BLaER1 treated with 17β-estradiol and CSF1 and Interleukin-3, amounts not matched to agents 10 nM and 100 nM (cell line): Measurements from ENCODE around the gene OXSM.

ENCODE experiments used
- H3K27ac ChIP-seq, 11 experiments: shearing (Covaris generic); formaldehyde crosslinking; 2 replicates each; pipeline ENCODE4 v1.8.1; 2022
- H3K27me3 ChIP-seq, 11 experiments: shearing (Covaris generic); formaldehyde crosslinking; 2 replicates each; pipeline ENCODE4 v1.8.1; 2022
- H3K36me3 ChIP-seq, 11 experiments: shearing (Covaris generic); formaldehyde crosslinking; 2 replicates each; pipeline ENCODE4 v1.8.1; 2022
- H3K4me1 ChIP-seq, 10 experiments: shearing (Covaris generic); formaldehyde crosslinking; 2 replicates each; pipeline ENCODE4 v1.8.1; 2022
- H3K4me2 ChIP-seq, 11 experiments: shearing (Covaris generic); formaldehyde crosslinking; 2 replicates each; pipeline ENCODE4 v1.8.1; 2022
- H3K4me3 ChIP-seq, 10 experiments: shearing (Covaris generic); formaldehyde crosslinking; 2 replicates each; pipeline ENCODE4 v1.8.1; 2022
- H3K9ac ChIP-seq, 11 experiments: shearing (Covaris generic); formaldehyde crosslinking; 2 replicates each; pipeline ENCODE4 v1.8.1; 2022
- H3K9me3 ChIP-seq, 11 experiments: shearing (Covaris generic); formaldehyde crosslinking; replicated peaks in 1 of 11; 2 replicates each; pipeline ENCODE4 v1.8.1; 2022
- H4K20me1 ChIP-seq, 11 experiments: shearing (Covaris generic); formaldehyde crosslinking; 2 replicates each; pipeline ENCODE4 v1.8.1; 2022
- Cebpa-rat ChIP-seq, 11 experiments: shearing (Covaris generic); IDR thresholded peaks; 2 replicates each; pipeline ENCODE4 v1.8.1; 2022

Gene OXSM

DNA sequence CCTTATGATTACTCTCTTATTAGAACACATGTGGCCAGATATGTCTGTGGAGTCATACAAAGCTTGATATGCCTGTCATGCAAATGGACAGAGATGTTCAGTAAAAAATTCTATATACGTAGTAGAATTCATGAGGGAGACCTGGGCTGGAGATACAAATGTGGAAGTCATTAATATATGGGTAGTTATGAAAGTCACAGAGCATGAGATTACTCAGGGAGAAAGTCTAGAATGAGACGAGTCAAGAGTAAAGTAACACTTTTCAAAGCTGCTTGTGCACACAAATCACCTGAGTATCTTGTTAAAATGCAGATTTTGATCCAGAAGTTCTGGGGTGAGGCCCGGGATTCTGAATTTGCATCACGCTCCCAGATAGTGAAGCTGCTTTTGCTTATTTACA is 28.4 kb downstream of the OXSM start:
- Histone ChIP-seq H4K20me1 (no peaks in the 10 kb centered on the region), H3K4me2 (no peak overlapping the region), H3K9me3 (peaks cover 0 to 20% (median 7%) of the 10 kb centered on the region in 11 experiments; a peak in 6 of 22 replicates), H3K4me1 (no peaks in the 10 kb centered on the region), H3K4me3 (no peak overlapping the region), H3K27me3 (no peaks in the 10 kb centered on the region), H3K9ac (no peak overlapping the region), H3K27ac (no peak overlapping the region), H3K36me3 (no peaks in the 10 kb centered on the region)
- no peak for TF ChIP-seq Cebpa-rat (IDR thresholded peaks at IDR 0.05)

DNA sequence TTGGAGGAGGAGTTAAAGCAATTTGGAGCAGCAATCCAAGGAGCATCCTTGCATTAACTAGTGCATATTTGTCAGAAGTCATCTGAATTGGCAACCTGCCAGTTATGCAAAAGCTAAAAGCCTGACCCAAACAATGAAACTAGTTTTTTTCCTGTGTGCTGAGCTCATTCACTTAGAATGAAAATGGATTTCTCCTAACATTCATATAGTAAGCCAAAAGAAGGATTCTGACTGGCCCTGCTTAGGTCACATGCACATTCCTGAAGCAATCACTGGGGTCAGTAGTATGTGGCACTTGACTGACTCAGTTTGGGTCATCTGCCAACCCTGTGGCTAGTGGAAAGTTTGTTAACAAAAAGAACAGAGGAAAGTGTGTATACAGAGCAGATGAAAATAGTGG is 30.5 kb downstream of the OXSM start:
- H3K36me3 ChIP-seq, result no peaks in the 10 kb centered on the region
- no peaks in the 10 kb centered on the region for H3K4me1 ChIP-seq
- no peak overlapping the region for H3K4me2 ChIP-seq
- H3K9ac ChIP-seq, result no peak overlapping the region
- H3K4me3 ChIP-seq, result no peak overlapping the region
- TF ChIP-seq Cebpa-rat (IDR thresholded peaks at IDR 0.05), result no peak
- no peak overlapping the region for H3K27ac ChIP-seq
- no peaks in the 10 kb centered on the region for H3K27me3 ChIP-seq
- H4K20me1 ChIP-seq, result no peaks in the 10 kb centered on the region
- peaks cover 7 to 23% (median 13%) of the 10 kb centered on the region in 11 experiments; a peak in 17 of 22 replicates for H3K9me3 ChIP-seq

DNA sequence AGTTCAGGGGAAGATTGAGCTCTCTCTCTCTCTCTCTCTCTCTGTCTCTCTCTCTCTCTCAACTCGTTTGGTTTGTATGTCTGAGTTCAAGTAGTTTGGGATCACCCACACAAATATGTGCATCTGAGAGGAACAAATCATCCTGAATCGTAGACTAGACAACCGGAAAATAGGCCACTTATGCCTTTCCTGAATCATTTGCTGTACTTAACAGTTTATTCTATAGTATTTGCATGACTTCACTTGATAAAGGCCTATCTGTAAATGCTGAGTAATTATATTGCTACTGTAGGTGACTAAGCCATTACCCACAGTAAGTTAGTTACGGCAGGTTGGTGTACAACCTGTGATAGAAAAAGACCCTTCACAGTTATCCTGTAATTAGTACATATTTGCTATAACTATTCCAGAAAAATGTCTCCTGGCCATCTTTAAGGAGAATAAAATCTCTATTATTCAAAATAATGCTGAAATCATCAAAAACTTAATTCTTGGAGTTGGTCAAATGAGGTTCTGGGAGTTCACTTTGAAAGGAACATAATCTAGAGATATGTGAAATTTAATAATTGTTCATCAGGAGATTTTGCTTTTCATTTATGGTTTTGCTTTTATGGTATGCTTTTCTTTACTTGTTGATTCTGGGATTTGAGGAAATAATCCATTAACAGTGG is 31.1 kb downstream of the OXSM start:
- Histone ChIP-seq H3K4me1 (peaks cover 0 to under 1% (median 0%) of the 10 kb centered on the region in 10 experiments; a peak in 2 of 20 replicates), H4K20me1 (no peaks in the 10 kb centered on the region), H3K4me2 (no peak overlapping the region), H3K27ac (no peak overlapping the region), H3K27me3 (no peaks in the 10 kb centered on the region), H3K4me3 (no peak overlapping the region), H3K9me3 (peaks cover 7 to 21% (median 13%) of the 10 kb centered on the region in 11 experiments; a peak in 17 of 22 replicates), H3K36me3 (no peaks in the 10 kb centered on the region), H3K9ac (no peak overlapping the region)
- TF ChIP-seq Cebpa-rat (IDR thresholded peaks at IDR 0.05), result no peak

DNA sequence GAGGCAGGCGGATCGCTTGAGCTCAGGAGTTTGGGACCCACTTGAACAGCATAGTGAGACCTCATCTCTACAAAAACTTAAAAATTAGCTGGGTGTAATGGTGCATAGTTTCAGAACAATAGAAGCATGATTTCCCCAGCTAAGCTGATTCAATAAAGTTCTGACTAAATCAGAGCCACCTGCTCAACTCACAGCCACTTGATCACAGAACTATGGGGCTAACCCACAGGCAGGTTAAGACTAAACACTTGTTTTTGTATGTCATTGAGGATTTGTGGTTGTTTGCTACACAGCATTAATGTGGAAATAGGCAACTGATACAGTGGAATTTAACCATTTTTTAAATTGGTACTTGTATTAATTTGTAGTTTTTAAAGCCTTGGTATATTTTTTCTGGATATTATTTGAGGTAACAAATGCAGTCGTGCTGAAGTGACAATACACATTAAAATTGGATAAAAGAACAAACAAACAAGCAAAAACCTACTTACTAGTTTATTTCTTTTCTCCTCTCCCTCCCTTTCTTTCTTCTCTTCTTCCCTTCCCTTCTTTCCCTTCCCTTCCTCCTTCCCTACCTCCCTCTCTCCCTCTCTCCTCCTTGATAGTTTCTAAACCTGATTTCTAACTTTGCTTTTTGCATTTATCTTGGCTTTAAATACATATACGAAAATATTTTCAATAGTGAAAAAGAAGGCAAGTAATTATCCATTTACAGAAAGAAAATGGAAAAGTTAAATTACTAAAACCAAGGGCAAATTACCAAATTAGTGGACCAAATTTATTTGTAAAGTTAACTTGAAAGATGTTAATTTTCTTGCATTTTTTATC is 32.1 kb downstream of the OXSM start:
- H3K9ac ChIP-seq, result no peak overlapping the region
- H3K4me1 ChIP-seq, result peaks cover 0 to 11% (median 9%) of the 10 kb centered on the region in 10 experiments; a peak in 13 of 20 replicates
- no peaks in the 10 kb centered on the region for H3K27me3 ChIP-seq
- H3K4me3 ChIP-seq, result no peak overlapping the region
- no peak overlapping the region for H3K27ac ChIP-seq
- no peak for TF ChIP-seq Cebpa-rat (IDR thresholded peaks at IDR 0.05)
- no peak overlapping the region for H3K4me2 ChIP-seq
- no peaks in the 10 kb centered on the region for H3K36me3 ChIP-seq
- peaks cover 6 to 21% (median 13%) of the 10 kb centered on the region in 11 experiments; a peak in 16 of 22 replicates for H3K9me3 ChIP-seq
- H4K20me1 ChIP-seq, result no peaks in the 10 kb centered on the region

DNA sequence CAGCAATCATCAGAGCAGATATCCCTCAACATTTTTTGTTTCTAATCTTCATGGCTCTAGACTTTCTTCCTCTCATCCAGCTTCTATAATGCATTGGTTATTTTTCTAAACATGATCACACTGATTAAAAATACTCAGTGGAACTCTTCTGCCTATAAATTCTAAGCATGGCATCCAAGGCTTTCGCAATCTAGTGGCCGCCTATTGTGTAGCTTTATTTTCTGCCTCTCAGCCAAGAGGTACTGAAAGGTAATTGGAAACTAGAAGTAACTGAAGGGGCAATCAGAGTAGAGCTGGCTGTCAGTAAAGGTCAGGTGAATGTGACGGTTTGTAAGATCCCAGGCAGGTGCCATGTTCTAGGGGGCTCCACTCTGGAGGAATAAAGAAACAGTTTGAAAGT is 33.4 kb downstream of the OXSM start:
- Histone ChIP-seq H3K36me3 (no peaks in the 10 kb centered on the region), H3K9ac (no peak overlapping the region), H3K9me3 (peaks cover 6 to 21% (median 13%) of the 10 kb centered on the region in 11 experiments; a peak in 16 of 22 replicates), H3K4me3 (no peak overlapping the region), H3K27ac (no peak overlapping the region), H3K27me3 (no peaks in the 10 kb centered on the region), H3K4me2 (no peak overlapping the region), H3K4me1 (peaks cover 0 to 12% (median 9%) of the 10 kb centered on the region in 10 experiments; a peak in 13 of 20 replicates), H4K20me1 (no peaks in the 10 kb centered on the region)
- no peak for TF ChIP-seq Cebpa-rat (IDR thresholded peaks at IDR 0.05)

DNA sequence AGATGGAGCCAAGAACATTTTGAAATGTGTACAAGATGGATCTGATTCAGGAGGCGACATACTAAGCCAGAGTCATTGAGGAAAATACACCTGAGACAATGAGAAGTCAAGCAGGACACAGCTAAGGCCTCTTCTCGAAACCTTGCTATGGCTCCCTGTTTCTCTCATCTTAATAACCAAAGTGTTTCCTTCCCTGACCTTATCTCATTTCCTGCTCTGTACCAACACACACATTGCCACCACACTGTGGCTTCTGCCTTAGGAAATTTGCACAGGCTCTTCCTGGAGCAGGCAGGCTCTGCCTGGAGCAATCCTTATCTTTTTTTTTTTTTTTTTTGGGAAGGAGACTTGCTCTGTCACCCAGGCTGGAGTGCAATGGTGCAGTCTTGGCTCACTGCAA is 36.6 kb downstream of the OXSM start:
- TF ChIP-seq Cebpa-rat (IDR thresholded peaks at IDR 0.05), result no peak

DNA sequence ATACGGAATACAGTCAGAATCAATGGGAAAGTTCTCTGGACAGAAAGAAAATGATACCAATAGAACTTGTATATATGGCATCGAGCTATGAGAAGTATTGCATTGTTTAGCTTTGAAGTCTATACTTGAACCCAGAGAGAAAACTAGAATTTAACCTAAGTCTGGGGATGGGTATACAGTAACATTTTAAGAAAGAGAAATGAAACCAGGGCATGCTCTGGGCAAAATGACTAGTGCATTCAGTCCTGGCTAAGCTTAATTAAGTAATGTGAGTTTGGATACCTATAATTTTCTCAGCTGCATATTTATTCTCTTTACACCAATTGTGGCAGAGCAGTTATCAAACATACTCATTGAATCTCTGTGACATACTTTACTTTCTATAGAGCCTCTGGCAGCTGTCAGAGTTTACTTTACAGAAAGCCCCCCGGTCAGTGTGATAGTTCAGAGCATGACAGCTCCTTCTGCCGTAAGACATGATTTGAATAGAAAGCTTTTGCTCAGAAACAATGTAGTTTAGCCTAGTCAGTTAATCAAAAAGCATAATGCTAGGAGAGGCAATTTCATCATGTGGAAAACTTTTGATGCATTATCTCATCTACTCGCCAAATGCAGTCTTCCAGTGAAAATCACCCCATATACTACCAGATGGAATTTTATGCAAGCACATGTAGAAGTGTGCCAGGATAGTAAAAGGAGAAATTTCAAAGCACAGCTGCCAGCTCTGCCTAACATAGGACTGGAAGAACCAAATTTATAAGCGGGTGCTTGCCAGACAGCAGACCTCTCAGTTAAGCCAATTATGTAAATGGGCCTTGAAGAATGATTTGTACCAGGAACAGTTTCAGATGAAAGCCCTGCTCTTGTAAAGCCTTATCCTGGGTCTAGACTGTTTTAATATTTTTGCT is 40.7 kb downstream of the OXSM start:
- peaks cover 6 to 41% (median 27%) of the 10 kb centered on the region in 10 experiments; a peak in 18 of 20 replicates for H3K4me1 ChIP-seq
- H3K36me3 ChIP-seq, result no peaks in the 10 kb centered on the region
- H3K4me3 ChIP-seq, result no peak overlapping the region
- peak overlapping the region in 5 of 11 experiments; percentile 15 to 48 (median 33); a peak in 9 of 22 replicates for H3K27ac ChIP-seq
- H3K9me3 ChIP-seq, result peaks cover 0 to 15% (median 10%) of the 10 kb centered on the region in 11 experiments; a peak in 10 of 22 replicates
- no peak for TF ChIP-seq Cebpa-rat (IDR thresholded peaks at IDR 0.05)
- H3K9ac ChIP-seq, result peak overlapping the region in 3 of 11 experiments; percentile 3 to 58 (median 10); a peak in 2 of 22 replicates
- no peaks in the 10 kb centered on the region for H3K27me3 ChIP-seq
- H4K20me1 ChIP-seq, result no peaks in the 10 kb centered on the region
- H3K4me2 ChIP-seq, result peak overlapping the region in 7 of 11 experiments; percentile 33 to 64 (median 51); a peak in 13 of 22 replicates

More for the DNA sequence above, 36.6 kb downstream of the OXSM start:
- H3K27ac ChIP-seq, result no peak overlapping the region
- no peak overlapping the region for H3K4me3 ChIP-seq
- H3K27me3 ChIP-seq, result no peaks in the 10 kb centered on the region
- peaks cover 6 to 35% (median 24%) of the 10 kb centered on the region in 11 experiments; a peak in 17 of 22 replicates for H3K9me3 ChIP-seq
- peaks cover 0 to 24% (median 20%) of the 10 kb centered on the region in 10 experiments; a peak in 16 of 20 replicates for H3K4me1 ChIP-seq
- peak overlapping the region in 8 of 11 experiments; percentile 21 to 50 (median 42); a peak in 13 of 22 replicates for H3K4me2 ChIP-seq
- no peak overlapping the region for H3K9ac ChIP-seq
- no peaks in the 10 kb centered on the region for H4K20me1 ChIP-seq
- no peaks in the 10 kb centered on the region for H3K36me3 ChIP-seq

DNA sequence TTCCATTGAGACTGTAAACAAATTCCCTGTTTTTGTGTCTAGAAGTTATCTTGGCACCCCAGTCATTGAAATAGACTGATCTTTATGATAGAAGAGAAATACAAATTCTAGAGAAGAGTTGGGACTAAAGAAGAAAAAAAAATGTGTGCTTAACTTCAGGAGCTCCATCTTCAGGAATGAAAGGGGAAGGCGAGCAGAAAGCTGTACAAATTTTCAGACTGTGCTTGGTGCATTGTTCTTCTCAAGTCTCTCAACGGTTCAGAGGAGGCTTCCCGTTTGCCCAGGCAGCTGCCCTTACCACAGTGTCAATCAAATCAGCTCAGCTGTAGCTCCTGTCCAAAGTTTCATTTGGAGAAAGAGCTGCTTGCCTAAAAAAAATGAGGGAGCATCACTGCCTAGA is 41.7 kb downstream of the OXSM start:
- Histone ChIP-seq H3K27me3 (no peaks in the 10 kb centered on the region), H3K9ac (peak overlapping the region in 3 of 11 experiments; percentile 5 to 58 (median 10); a peak in 3 of 22 replicates), H3K27ac (peak overlapping the region in 5 of 11 experiments; percentile 15 to 48 (median 33); a peak in 8 of 22 replicates)

More for the DNA sequence above, 41.7 kb downstream of the OXSM start:
- Histone ChIP-seq H3K36me3 (no peaks in the 10 kb centered on the region), H3K4me2 (peak overlapping the region; percentile 18 to 64 (median 45); a peak in 17 of 22 replicates), H3K4me1 (peaks cover 6 to 35% (median 22%) of the 10 kb centered on the region in 10 experiments; a peak in 18 of 20 replicates), H3K9me3 (peaks cover 0 to 14% (median 11%) of the 10 kb centered on the region in 11 experiments; a peak in 12 of 22 replicates), H3K4me3 (no peak overlapping the region), H4K20me1 (no peaks in the 10 kb centered on the region)
- TF ChIP-seq Cebpa-rat (IDR thresholded peaks at IDR 0.05), result no peak
